KMS-11 (cell line): ENCODE results near the gene TSHZ3.

Source experiments
- H2AFZ ChIP-seq: fragments of 200-600 bp; sonication (generic); 2 replicates; pipeline ENCODE4 v1.6.1; 2016; ENCODE audit warnings: antibody characterized with exemption, mixed run types, low read depth
- H3K27ac ChIP-seq: fragments of 200-600 bp; sonication (generic); 2 replicates; pipeline ENCODE4 v1.6.1; 2016; ENCODE audit warnings: mild to moderate bottlenecking, mixed run types
- H3K27me3 ChIP-seq: fragments of 200-600 bp; sonication (generic); 2 replicates; pipeline ENCODE4 v1.6.1; 2017; ENCODE audit warnings: mild to moderate bottlenecking, low read depth, mixed run types, moderate library complexity; ENCODE audit not compliant: insufficient read depth
- H3K36me3 ChIP-seq: fragments of 200-600 bp; sonication (generic); 2 replicates; pipeline ENCODE4 v1.6.1; 2017; ENCODE audit warnings: mild to moderate bottlenecking, mixed run types; ENCODE audit not compliant: insufficient read depth
- H3K4me1 ChIP-seq: fragments of 200-600 bp; sonication (generic); 2 replicates; pipeline ENCODE4 v1.6.1; 2016; ENCODE audit warnings: mild to moderate bottlenecking, low read depth, mixed run types; ENCODE audit not compliant: poor library complexity, severe bottlenecking
- H3K4me2 ChIP-seq: fragments of 200-600 bp; sonication (generic); 2 replicates; pipeline ENCODE4 v1.7.0; 2016; ENCODE audit warnings: mild to moderate bottlenecking, mixed run types
- H3K4me3 ChIP-seq: fragments of 200-600 bp; sonication (generic); IDR thresholded peaks from 2 replicates; pipeline ENCODE4 v1.6.1; 2017; ENCODE audit warnings: low read depth, low read length, mixed read lengths; ENCODE audit not compliant: insufficient read depth
- H3K79me2 ChIP-seq: fragments of 200-600 bp; sonication (generic); 2 replicates; pipeline ENCODE4 v1.6.1; 2016; ENCODE audit warnings: low read depth, mixed run types; ENCODE audit not compliant: insufficient read depth
- H3K9ac ChIP-seq: fragments of 200-600 bp; sonication (generic); 2 replicates; pipeline ENCODE4 v1.6.1; 2016; ENCODE audit warnings: mild to moderate bottlenecking, mixed run types
- H4K20me1 ChIP-seq: fragments of 200-600 bp; sonication (generic); 2 replicates; pipeline ENCODE4 v1.6.1; 2016; ENCODE audit warnings: mild to moderate bottlenecking, mixed run types; ENCODE audit not compliant: insufficient read depth
- CTCF ChIP-seq: fragments of 200-600 bp; sonication (generic); conservative IDR thresholded peaks from 2 replicates; pipeline ENCODE4 v1.6.1; 2017; ENCODE audit warnings: low read depth, mild to moderate bottlenecking, antibody characterized with exemption, low read length, moderate library complexity, mixed read lengths

TSHZ3 gene

DNA sequence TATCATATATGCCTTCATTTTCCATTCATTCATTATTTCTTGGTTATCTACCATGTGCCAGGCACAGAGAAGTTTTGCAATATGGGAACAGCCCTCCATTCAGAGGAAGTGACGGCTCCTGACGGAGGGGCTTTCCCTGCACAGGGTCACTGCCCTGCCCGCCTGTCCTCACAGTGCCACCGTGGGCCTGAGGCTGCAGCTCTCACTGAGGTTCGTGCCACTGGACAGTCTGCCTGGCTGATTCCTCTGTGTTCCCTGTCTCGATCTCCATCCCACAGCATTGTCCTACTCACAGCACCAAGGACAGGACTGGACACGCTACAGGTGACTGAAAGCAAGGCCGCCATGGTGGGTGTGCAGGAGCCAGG is 92.7 kb downstream of the TSHZ3 start:
- Histone ChIP-seq H3K27me3 (no peaks in the 10 kb centered on the region), H3K36me3 (no peaks in the 10 kb centered on the region), H3K4me2 (no peak overlapping the region), H3K79me2 (no peaks in the 10 kb centered on the region), H3K4me3 (no peak overlapping the region), H3K4me1 (no peaks in the 10 kb centered on the region), H4K20me1 (no peaks in the 10 kb centered on the region), H3K27ac (no peak overlapping the region), H2AFZ (no peak overlapping the region), H3K9ac (no peak overlapping the region)
- no peak for TF ChIP-seq CTCF

- no peaks in the 10 kb centered on the region for H3K79me2 ChIP-seq
- no peaks in the 10 kb centered on the region for H3K36me3 ChIP-seq
- no peak overlapping the region for H2AFZ ChIP-seq
- no peaks in the 10 kb centered on the region for H3K4me1 ChIP-seq
- H3K9ac ChIP-seq: no peak overlapping the region
- H4K20me1 ChIP-seq: no peaks in the 10 kb centered on the region
- H3K27me3 ChIP-seq: no peaks in the 10 kb centered on the region
- TF ChIP-seq CTCF: no peak
- H3K4me3 ChIP-seq: no peak overlapping the region
- H3K27ac ChIP-seq: no peak overlapping the region
- H3K4me2 ChIP-seq: no peak overlapping the region
These were observed 93.2 kb downstream of the TSHZ3 start for GRCh38 chr19:31255831-31256592.

DNA sequence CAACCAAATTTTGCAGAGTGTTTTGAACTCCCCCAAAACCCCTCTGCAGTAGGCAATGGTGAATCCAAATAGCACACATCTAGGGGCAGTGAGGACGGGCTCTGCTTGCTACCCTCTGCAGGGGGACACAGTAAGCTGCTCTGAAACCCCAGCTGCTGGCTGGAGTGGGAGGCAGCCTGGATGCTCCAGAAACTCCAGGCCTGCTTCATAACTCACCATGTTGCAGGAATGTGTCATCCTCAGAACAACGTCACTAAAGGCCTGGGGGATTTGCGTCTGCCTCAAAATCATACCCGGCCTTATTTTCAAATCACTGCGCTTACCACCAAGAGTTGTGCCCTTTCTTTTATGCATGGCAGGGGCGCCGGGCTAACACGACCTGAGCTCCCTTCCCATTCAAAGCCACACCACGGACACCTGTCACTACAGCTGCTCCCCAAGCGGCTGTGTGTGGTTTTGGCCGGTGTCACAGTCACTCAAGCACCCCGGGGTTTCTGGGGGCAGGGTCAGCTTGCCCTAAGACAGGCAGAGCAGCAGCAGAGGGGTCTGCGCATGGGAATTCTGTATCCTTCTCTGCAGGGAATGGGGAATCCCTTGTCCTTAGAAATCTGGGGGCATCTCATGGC is 93.9 kb downstream of the TSHZ3 start:
- Histone ChIP-seq H3K4me1 (no peaks in the 10 kb centered on the region), H4K20me1 (no peaks in the 10 kb centered on the region), H3K4me2 (no peak overlapping the region), H3K27me3 (no peaks in the 10 kb centered on the region), H3K4me3 (no peak overlapping the region), H3K9ac (no peak overlapping the region), H2AFZ (no peak overlapping the region), H3K27ac (no peak overlapping the region), H3K36me3 (no peaks in the 10 kb centered on the region), H3K79me2 (no peaks in the 10 kb centered on the region)
- TF ChIP-seq CTCF: no peak

DNA sequence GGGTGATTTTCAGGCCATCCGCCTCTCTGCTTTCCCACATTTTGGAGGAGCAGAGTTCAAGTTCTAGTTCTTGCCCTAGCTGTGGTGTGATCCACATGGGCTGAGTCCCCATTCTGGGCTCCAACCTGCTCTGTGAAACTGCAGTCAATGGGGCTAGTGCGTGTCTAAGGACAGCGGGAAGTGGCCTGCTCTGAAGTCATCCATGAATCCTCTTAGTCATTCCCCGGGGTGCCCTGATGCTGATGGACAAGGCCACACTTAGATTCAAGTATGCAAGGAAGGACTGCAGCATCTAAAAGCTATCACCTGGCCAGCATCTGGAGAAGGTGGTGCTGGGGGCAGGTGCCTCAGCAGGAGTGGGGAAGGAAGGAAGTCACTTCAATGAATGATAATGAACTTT is 94.6 kb downstream of the TSHZ3 start:
- no peak for TF ChIP-seq CTCF
- Histone ChIP-seq H3K4me2 (no peak overlapping the region), H3K9ac (no peak overlapping the region), H2AFZ (no peak overlapping the region), H3K4me1 (no peaks in the 10 kb centered on the region), H3K4me3 (no peak overlapping the region), H4K20me1 (no peaks in the 10 kb centered on the region), H3K79me2 (no peaks in the 10 kb centered on the region), H3K36me3 (no peaks in the 10 kb centered on the region), H3K27ac (no peak overlapping the region), H3K27me3 (no peaks in the 10 kb centered on the region)
